ENCODE measurements around the gene ZNF202. TPM values are rescaled to one million over a fixed set of nuclear protein-coding genes. Genes with fewer than 3 reads are reported as not detected.

ZNF202 gene
- total RNA-seq, 1 donor from 2014 or later = 22.8 TPM

- H3K4me1 Mint-ChIP-seq = no peaks in the 10 kb centered on the region
- no peak for DNase-seq (ENCODE audit: low read depth, low spot score)
- no peak overlapping the region for H3K4me3 Mint-ChIP-seq
- TF ChIP-seq CTCF (conservative IDR thresholded peaks at IDR 0.05) = peak; percentile 28
- no peaks in the 10 kb centered on the region for H3K36me3 Mint-ChIP-seq (ENCODE audit: low read depth)
- no peaks in the 10 kb centered on the region for H3K9me3 Mint-ChIP-seq
- peaks cover 15% of the 10 kb centered on the region for H3K27me3 Mint-ChIP-seq (ENCODE audit: low read depth)
- H3K27ac Mint-ChIP-seq (ENCODE audit: unreplicated experiment) = no peak overlapping the region
Observed at GRCh38 chr11:123696183-123696582, 45.3 kb downstream of the ZNF202 start.

GRCh38 chr11:123695231-123695630 lies 46.2 kb downstream of the ZNF202 start:
- Mint-ChIP-seq H3K4me1 (no peaks in the 10 kb centered on the region), H3K27ac (ENCODE audit: unreplicated experiment) (no peak overlapping the region), H3K36me3 (ENCODE audit: low read depth) (no peaks in the 10 kb centered on the region), H3K4me3 (no peak overlapping the region), H3K9me3 (no peaks in the 10 kb centered on the region), H3K27me3 (ENCODE audit: low read depth) (peaks cover 23% of the 10 kb centered on the region)
- TF ChIP-seq CTCF (conservative IDR thresholded peaks at IDR 0.05) = no peak
- DNase-seq (ENCODE audit: low read depth, low spot score) = no peak

- H3K36me3 Mint-ChIP-seq (ENCODE audit: low read depth) = no peaks in the 10 kb centered on the region
- DNase-seq (ENCODE audit: low read depth, low spot score) = no peak
- TF ChIP-seq CTCF (conservative IDR thresholded peaks at IDR 0.05) = no peak
- no peaks in the 10 kb centered on the region for H3K9me3 Mint-ChIP-seq
- peaks cover 24% of the 10 kb centered on the region for H3K27me3 Mint-ChIP-seq (ENCODE audit: low read depth)
- H3K4me1 Mint-ChIP-seq = no peaks in the 10 kb centered on the region
- H3K27ac Mint-ChIP-seq (ENCODE audit: unreplicated experiment) = no peak overlapping the region
- H3K4me3 Mint-ChIP-seq = no peak overlapping the region
Observed at GRCh38 chr11:123694551-123694950, 46.9 kb downstream of the ZNF202 start.

GRCh38 chr11:123692961-123693360 lies 48.5 kb downstream of the ZNF202 start:
- peaks cover 27% of the 10 kb centered on the region for H3K27me3 Mint-ChIP-seq (ENCODE audit: low read depth)
- no peak for DNase-seq (ENCODE audit: low read depth, low spot score)
- no peak overlapping the region for H3K4me3 Mint-ChIP-seq
- no peaks in the 10 kb centered on the region for H3K9me3 Mint-ChIP-seq
- no peak for TF ChIP-seq CTCF (conservative IDR thresholded peaks at IDR 0.05)
- H3K36me3 Mint-ChIP-seq (ENCODE audit: low read depth) = no peaks in the 10 kb centered on the region
- H3K27ac Mint-ChIP-seq (ENCODE audit: unreplicated experiment) = no peak overlapping the region
- no peaks in the 10 kb centered on the region for H3K4me1 Mint-ChIP-seq

GRCh38 chr11:123690485-123690884 lies 51.0 kb downstream of the ZNF202 start:
- Mint-ChIP-seq H3K27ac (ENCODE audit: unreplicated experiment) (no peak overlapping the region), H3K4me1 (no peaks in the 10 kb centered on the region), H3K36me3 (ENCODE audit: low read depth) (no peaks in the 10 kb centered on the region), H3K27me3 (ENCODE audit: low read depth) (peaks cover 33% of the 10 kb centered on the region), H3K9me3 (no peaks in the 10 kb centered on the region), H3K4me3 (no peak overlapping the region)
- no peak for TF ChIP-seq CTCF (conservative IDR thresholded peaks at IDR 0.05)
- no peak for DNase-seq (ENCODE audit: low read depth, low spot score)

- peaks cover 37% of the 10 kb centered on the region for H3K27me3 Mint-ChIP-seq (ENCODE audit: low read depth)
- no peak for TF ChIP-seq CTCF (conservative IDR thresholded peaks at IDR 0.05)
- no peak overlapping the region for H3K27ac Mint-ChIP-seq (ENCODE audit: unreplicated experiment)
- H3K9me3 Mint-ChIP-seq = no peaks in the 10 kb centered on the region
- peaks cover 12% of the 10 kb centered on the region for H3K4me1 Mint-ChIP-seq
- DNase-seq (ENCODE audit: low read depth, low spot score) = no peak
- no peak overlapping the region for H3K4me3 Mint-ChIP-seq
- no peaks in the 10 kb centered on the region for H3K36me3 Mint-ChIP-seq (ENCODE audit: low read depth)
Observed at GRCh38 chr11:123684601-123685000, 56.9 kb downstream of the ZNF202 start.
